Measurements from ENCODE around the gene TLE4. TPM values are rescaled to one million over a fixed set of nuclear protein-coding genes. Genes with fewer than 3 reads are reported as not detected.
"Not testable (repeated sequence)": the region's sequence is repeated elsewhere in the genome, so short reads cannot be mapped to it uniquely, and the experiment has no call there.

Gene TLE4
- total RNA-seq, 4 donors from 2014 or later = 30.1 to 52.5 (median 38.1) TPM

GRCh38 chr9:79741381-79741780 lies 169.6 kb downstream of the TLE4 start:
- WGBS, 2 donors = 55 to 77% methylated on average over 3 of the region's 3 CpGs
- Histone ChIP-seq H3K4me3 (no peak overlapping the region), H3K4me1 (peaks cover 0 to 15% (median 0%) of the 10 kb centered on the region in 3 donors), H3K27ac (no peak overlapping the region), H3K9me3 (no peaks in the 10 kb centered on the region), H3K27me3 (no peaks in the 10 kb centered on the region), H3K36me3 (no peaks in the 10 kb centered on the region)
- DNase-seq = no peak
- intact Hi-C loops (cut with DNase I) = no loop called here
- TF ChIP-seq CTCF (IDR thresholded peaks at IDR 0.05) (no peak), POLR2A (IDR thresholded peaks at IDR 0.05) (no peak)

GRCh38 chr9:79742110-79742721 lies 170.5 kb downstream of the TLE4 start:
- 38 to 61% methylated on average over 4 of the region's 4 CpGs for WGBS, 2 donors
- peaks cover 0 to 15% (median 0%) of the 10 kb centered on the region in 3 donors for H3K4me1 ChIP-seq
- no peak for TF ChIP-seq CTCF (IDR thresholded peaks at IDR 0.05)
- no peak for TF ChIP-seq POLR2A (IDR thresholded peaks at IDR 0.05)
- H3K27me3 ChIP-seq = no peaks in the 10 kb centered on the region
- H3K4me3 ChIP-seq = no peak overlapping the region
- intact Hi-C loops (cut with DNase I) = no loop called here
- H3K9me3 ChIP-seq = no peaks in the 10 kb centered on the region
- DNase-seq = no peak
- no peaks in the 10 kb centered on the region for H3K36me3 ChIP-seq
- H3K27ac ChIP-seq = no peak overlapping the region

GRCh38 chr9:79744521-79744920 lies 172.8 kb downstream of the TLE4 start:
- H3K27me3 ChIP-seq = no peaks in the 10 kb centered on the region
- no peak overlapping the region for H3K27ac ChIP-seq
- TF ChIP-seq POLR2A (IDR thresholded peaks at IDR 0.05) = no peak
- H3K9me3 ChIP-seq = no peaks in the 10 kb centered on the region
- DNase-seq = no peak
- H3K36me3 ChIP-seq = no peaks in the 10 kb centered on the region
- H3K4me1 ChIP-seq = peaks cover 0 to 15% (median 0%) of the 10 kb centered on the region in 3 donors
- 92% methylated on average over 6 of the region's 6 CpGs for WGBS, 2 donors
- intact Hi-C loops (cut with DNase I) = no loop called here
- H3K4me3 ChIP-seq = no peak overlapping the region

GRCh38 chr9:79745752-79746336 lies 174.1 kb downstream of the TLE4 start:
- H3K4me3 ChIP-seq = no peak overlapping the region
- intact Hi-C loops (cut with DNase I) = no loop called here
- no peak overlapping the region for H3K27ac ChIP-seq
- H3K27me3 ChIP-seq = no peaks in the 10 kb centered on the region
- peaks cover 0 to 15% (median 0%) of the 10 kb centered on the region in 3 donors for H3K4me1 ChIP-seq
- H3K36me3 ChIP-seq = no peaks in the 10 kb centered on the region
- 70 to 86% methylated on average over 3 to 4 of the region's 4 CpGs for WGBS, 2 donors
- H3K9me3 ChIP-seq = no peaks in the 10 kb centered on the region
- DNase-seq = no peak
- TF ChIP-seq CTCF (IDR thresholded peaks at IDR 0.05) (no peak), POLR2A (IDR thresholded peaks at IDR 0.05) (no peak)

GRCh38 chr9:79751895-79752466 lies 180.2 kb downstream of the TLE4 start:
- H3K27me3 ChIP-seq; intact Hi-C loops (cut with DNase I); H3K4me1 ChIP-seq; H3K36me3 ChIP-seq; H3K27ac ChIP-seq; DNase-seq; H3K4me3 ChIP-seq: not testable (repeated sequence)
- WGBS, 2 donors = 89 to 90% methylated on average over 1 of the region's 1 CpG
- H3K9me3 ChIP-seq = peaks cover 0 to 14% (median 3%) of the 10 kb centered on the region in 3 donors

- no peak for TF ChIP-seq POLR2A (IDR thresholded peaks at IDR 0.05)
- no peak for TF ChIP-seq CTCF (IDR thresholded peaks at IDR 0.05)
- Histone ChIP-seq H3K9me3 (peaks cover 0 to 14% (median 3%) of the 10 kb centered on the region in 3 donors), H3K4me1 (peaks cover 0 to 15% (median 0%) of the 10 kb centered on the region in 3 donors), H3K4me3 (no peak overlapping the region), H3K36me3 (no peaks in the 10 kb centered on the region), H3K27ac (no peak overlapping the region), H3K27me3 (no peaks in the 10 kb centered on the region)
- no peak for DNase-seq
- 72 to 78% methylated on average over 2 of the region's 2 CpGs for WGBS, 2 donors
- intact Hi-C loops (cut with DNase I) = no loop called here
Measured at GRCh38 chr9:79756414-79756813, 184.6 kb downstream of the TLE4 start.

All from esophagus squamous epithelium (tissue), 5 donors.